Measurements from ENCODE around the gene FAM13A. TPM values are rescaled to one million over a fixed set of nuclear protein-coding genes. Genes with fewer than 3 reads are reported as not detected.

Gene FAM13A
- total and polyA plus RNA-seq, 2 of the 8 experiments (the other 6 are each of a cell fraction or from before 2014, with no cell fraction given): 7.1 to 16.5 TPM

- TF ChIP-seq USF2 (IDR thresholded peaks at IDR 0.05; ENCODE audit: low read length) (no peak), FOSL1 (IDR thresholded peaks at IDR 0.05; ENCODE audit: insufficient read depth, low read depth, low read length) (no peak)
Measured at GRCh38 chr4:88732714-88733368, 324.1 kb downstream of the FAM13A start (continued).

Measured in H1 (cell line).